SH-SY5Y (cell line): ENCODE results near the gene RUNDC3A.

ENCODE experiments used
- GATA2 ChIP-seq: IDR thresholded peaks from 2 replicates; pipeline ENCODE4 v1.6.1; 2011; ENCODE audit warnings: mild to moderate bottlenecking, low read depth, low read length
- GATA3 ChIP-seq: IDR thresholded peaks from 2 replicates; pipeline ENCODE4 v1.6.1; 2011; ENCODE audit warnings: low read depth, mild to moderate bottlenecking, low read length, moderate library complexity

DNA sequence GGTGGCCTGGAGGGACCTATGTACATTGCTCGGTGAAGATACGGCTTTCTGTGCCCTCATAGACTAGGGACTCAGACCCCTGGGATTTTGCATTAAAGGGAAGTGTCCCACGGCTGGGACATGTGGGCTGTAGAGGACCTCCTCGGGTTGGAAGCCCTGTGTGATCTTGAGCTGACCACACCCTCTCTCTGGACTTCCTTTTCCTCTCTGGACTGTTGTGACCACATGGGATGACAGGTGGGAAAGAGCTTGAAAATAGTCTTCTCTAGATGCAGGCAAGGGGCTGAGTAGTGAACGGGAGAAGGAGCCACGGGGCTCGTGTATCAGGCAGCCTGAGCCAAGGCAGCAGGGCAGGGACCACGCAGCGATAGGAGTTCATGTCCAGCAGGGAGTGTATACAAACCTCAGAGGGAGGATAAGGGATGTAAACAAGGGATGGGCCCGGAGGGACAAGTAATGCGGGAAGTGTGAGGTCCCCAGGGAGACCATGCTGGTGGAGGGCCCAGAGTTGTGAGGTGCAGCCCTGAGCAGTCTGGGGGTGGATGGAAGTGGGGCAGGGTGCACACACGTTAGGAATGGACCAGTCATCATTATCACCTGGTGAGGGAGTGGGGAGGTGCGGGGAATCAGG, 36.0 kb upstream of the RUNDC3A start:
- TF ChIP-seq GATA2 (no peak), GATA3 (no peak)
